Caki2 (cell line): ENCODE measurements around the gene CCDC28B. TPM values are rescaled to one million over a fixed set of nuclear protein-coding genes. Genes with fewer than 3 reads are reported as not detected.
A peak's percentile ranks its signal among the peaks of the same experiment; 100 is the strongest.

Experiments
- DNase-seq: peaks from one replicate; pipeline ENCODE4 v3.0.0-alpha.2; 2015; ENCODE audit warnings: low read depth
- in situ Hi-C: cut with HindIII; loops from 2 replicates; pipeline ENCODE4 v1.10.0; 2016; ENCODE audit warnings: low sequenced_read_pairs, low pct_unique_long_range_greater_than_20kb, mixed read lengths
- total RNA-seq: library from RNA; depleted of rRNA; stranded (reverse); fragments of >200 nt; shearing (Covaris generic); gene quantifications from 2 replicates; pipeline ENCODE4 v1.2.3, GENCODE V29; 2014; ENCODE audit warnings: low replicate concordance; rRNA removed

Gene CCDC28B
- total RNA-seq, 1 experiment from 2014 or later: 16.4 TPM

- in situ Hi-C loops: no loop called here
- no peak for DNase-seq
Observed at GRCh38 chr1:32242341-32242851, 42.0 kb downstream of the CCDC28B start.

GRCh38 chr1:32246888-32247273 is 46.5 kb downstream of the CCDC28B start, which contains the start of gene FAM167B:
Gene FAM167B, plus strand, starts transcription at chr1:32247222. Its CDS starts 200 bp downstream, at chr1:32247422.
- in situ Hi-C loops: no loop called here
- DNase-seq: no peak

- in situ Hi-C loops: no loop called here
- no peak for DNase-seq
Observed at GRCh38 chr1:32247452-32247851, 47.1 kb downstream of the CCDC28B start.

GRCh38 chr1:32247983-32248889 is 47.8 kb downstream of the CCDC28B start:
- in situ Hi-C loops: no loop called here
- no peak for DNase-seq

- in situ Hi-C loops: no loop called here
- DNase-seq: peak; percentile 40
Observed at GRCh38 chr1:32249831-32250525, 49.6 kb downstream of the CCDC28B start.

- DNase-seq: no peak
- in situ Hi-C loops: no loop called here
Observed at GRCh38 chr1:32250893-32251716, 50.7 kb downstream of the CCDC28B start, which contains the start of gene LCK. Gene LCK, plus strand, starts transcription at chr1:32251265. Its CDS starts 23,065 bp downstream, at chr1:32274330.

Other genes starting within 250 kb of the CCDC28B start
- gene KHDRBS1, start 186.7 kb upstream of the CCDC28B start, total RNA-seq: 112 and 135 TPM in 2 replicates
- gene TMEM39B, start 127.7 kb upstream of the CCDC28B start, total RNA-seq: 7.0 and 8.0 TPM in 2 replicates
- 24.9 and 26.6 TPM in 2 replicates for gene KPNA6, start 92.5 kb upstream of the CCDC28B start, total RNA-seq
- gene TXLNA, start 20.9 kb upstream of the CCDC28B start, total RNA-seq: 58.5 and 63.9 TPM in 2 replicates
- gene IQCC, start 5.1 kb downstream of the CCDC28B start, total RNA-seq: 4.0 and 5.5 TPM in 2 replicates
- gene DCDC2B, start 8.5 kb downstream of the CCDC28B start, total RNA-seq: not detected in 2 replicates
- 15.1 and 17.1 TPM in 2 replicates for gene TMEM234, start 21.8 kb downstream of the CCDC28B start, total RNA-seq
- gene EIF3I, start 21.8 kb downstream of the CCDC28B start, total RNA-seq: 441 and 448 TPM in 2 replicates
- gene FAM167B, start 46.6 kb downstream of the CCDC28B start, total RNA-seq: not detected in 2 replicates
- not detected in 2 replicates for gene LCK, start 50.7 kb downstream of the CCDC28B start, total RNA-seq
- gene HDAC1, start 91.5 kb downstream of the CCDC28B start, total RNA-seq: 104 and 107 TPM in 2 replicates
- gene MARCKSL1, start 135.6 kb downstream of the CCDC28B start, total RNA-seq: 7.1 and 12.0 TPM in 2 replicates
- gene FAM229A, start 161.9 kb downstream of the CCDC28B start, total RNA-seq: not detected in 2 replicates
- gene TSSK3, start 161.9 kb downstream of the CCDC28B start, total RNA-seq: not detected in 2 replicates
- gene BSDC1, start 193.8 kb downstream of the CCDC28B start, total RNA-seq: 44.7 and 51.9 TPM in 2 replicates